ENCODE results near the gene LYSMD1.

LYSMD1 gene

GRCh38 chr1:151146412-151147131 is 19.1 kb downstream of the LYSMD1 start, which contains the start of gene SEMA6C (continued):
- TF ChIP-seq KLF17 (tag by site-specific recombination; IDR thresholded peaks at IDR 0.05) (0 out of 2 replicates have a peak, but pooled peaks have one; percentile 14), BCL11B (tag by site-specific recombination; IDR thresholded peaks at IDR 0.05; ENCODE audit: low read depth) (0 out of 2 replicates have a peak, but pooled peaks have one; percentile 32), ZNF561 (tag by site-specific recombination; IDR thresholded peaks at IDR 0.05; ENCODE audit: borderline replicate concordance) (0 out of 2 replicates have a peak, but pooled peaks have one; percentile 35), ZNF76 (tag by site-specific recombination; IDR thresholded peaks at IDR 0.05; ENCODE audit: borderline replicate concordance, low read depth) (peak; percentile 83; the same call in 1 of the 2 replicates), ZFHX2 (tag by site-specific recombination; conservative IDR thresholded peaks at IDR 0.05) (no peak), ZSCAN30 (tag by site-specific recombination; IDR thresholded peaks at IDR 0.05) (peak; percentile 81), ZNF366 (tag by site-specific recombination; conservative IDR thresholded peaks at IDR 0.05) (peak; percentile 74), KLF7 (tag by site-specific recombination; IDR thresholded peaks at IDR 0.05; ENCODE audit: borderline replicate concordance) (0 out of 2 replicates have a peak, but pooled peaks have one; percentile 45), ZNF514 (tag by site-specific recombination; IDR thresholded peaks at IDR 0.05) (no peak), ZNF394 (tag by site-specific recombination; IDR thresholded peaks at IDR 0.05; ENCODE audit: borderline replicate concordance) (peak; percentile 26; the same call in 1 of the 2 replicates), SP3 (tag by site-specific recombination; IDR thresholded peaks at IDR 0.05) (peak; percentile 95), ZNF19 (tag by site-specific recombination; IDR thresholded peaks at IDR 0.05; ENCODE audit: low read depth) (no peak), KLF9 (tag by site-specific recombination; IDR thresholded peaks at IDR 0.05; ENCODE audit: low read depth) (0 out of 2 replicates have a peak, but pooled peaks have one; percentile 39), ZBTB8A (tag by site-specific recombination; IDR thresholded peaks at IDR 0.05) (peak; percentile 65), ZNF140 (tag by site-specific recombination; IDR thresholded peaks at IDR 0.05) (no peak), SP7 (tag by site-specific recombination; IDR thresholded peaks at IDR 0.05) (no peak), GLIS1 (tag by site-specific recombination; IDR thresholded peaks at IDR 0.05) (peak; percentile 80; the same call in 1 of the 2 replicates), ZNF600 (tag by site-specific recombination; IDR thresholded peaks at IDR 0.05) (peak; percentile 51; the same call in 1 of the 2 replicates), ZBTB26 (tag by site-specific recombination; optimal IDR thresholded peaks at IDR 0.05) (peak; percentile 69), GLIS2 (tag by site-specific recombination; IDR thresholded peaks at IDR 0.05) (peak; percentile 97), ZIC2 (tag by site-specific recombination; IDR thresholded peaks at IDR 0.05) (peak; percentile 93), PRDM4 (tag by site-specific recombination; IDR thresholded peaks at IDR 0.05) (peak; percentile 30; the same call in 1 of the 2 replicates), MYNN (tag by site-specific recombination; IDR thresholded peaks at IDR 0.05; ENCODE audit: borderline replicate concordance) (no peak), ZNF423 (tag by site-specific recombination; IDR thresholded peaks at IDR 0.05) (peak; percentile 42; the same call in 1 of the 2 replicates), KLF8 (tag by site-specific recombination; IDR thresholded peaks at IDR 0.05) (peak; percentile 67; the same call in 1 of the 2 replicates), ZNF596 (tag by site-specific recombination; IDR thresholded peaks at IDR 0.05) (no peak)
- TF ChIP-seq, protein P1, sequence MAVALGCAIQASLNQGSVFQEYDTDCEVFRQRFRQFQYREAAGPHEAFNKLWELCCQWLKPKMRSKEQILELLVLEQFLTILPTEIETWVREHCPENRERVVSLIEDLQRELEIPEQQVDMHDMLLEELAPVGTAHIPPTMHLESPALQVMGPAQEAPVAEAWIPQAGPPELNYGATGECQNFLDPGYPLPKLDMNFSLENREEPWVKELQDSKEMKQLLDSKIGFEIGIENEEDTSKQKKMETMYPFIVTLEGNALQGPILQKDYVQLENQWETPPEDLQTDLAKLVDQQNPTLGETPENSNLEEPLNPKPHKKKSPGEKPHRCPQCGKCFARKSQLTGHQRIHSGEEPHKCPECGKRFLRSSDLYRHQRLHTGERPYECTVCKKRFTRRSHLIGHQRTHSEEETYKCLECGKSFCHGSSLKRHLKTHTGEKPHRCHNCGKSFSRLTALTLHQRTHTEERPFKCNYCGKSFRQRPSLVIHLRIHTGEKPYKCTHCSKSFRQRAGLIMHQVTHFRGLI (tag by site-specific recombination; IDR thresholded peaks at IDR 0.05) = 0 out of 2 replicates have a peak, but pooled peaks have one; percentile 24
- TF ChIP-seq, protein P2, sequence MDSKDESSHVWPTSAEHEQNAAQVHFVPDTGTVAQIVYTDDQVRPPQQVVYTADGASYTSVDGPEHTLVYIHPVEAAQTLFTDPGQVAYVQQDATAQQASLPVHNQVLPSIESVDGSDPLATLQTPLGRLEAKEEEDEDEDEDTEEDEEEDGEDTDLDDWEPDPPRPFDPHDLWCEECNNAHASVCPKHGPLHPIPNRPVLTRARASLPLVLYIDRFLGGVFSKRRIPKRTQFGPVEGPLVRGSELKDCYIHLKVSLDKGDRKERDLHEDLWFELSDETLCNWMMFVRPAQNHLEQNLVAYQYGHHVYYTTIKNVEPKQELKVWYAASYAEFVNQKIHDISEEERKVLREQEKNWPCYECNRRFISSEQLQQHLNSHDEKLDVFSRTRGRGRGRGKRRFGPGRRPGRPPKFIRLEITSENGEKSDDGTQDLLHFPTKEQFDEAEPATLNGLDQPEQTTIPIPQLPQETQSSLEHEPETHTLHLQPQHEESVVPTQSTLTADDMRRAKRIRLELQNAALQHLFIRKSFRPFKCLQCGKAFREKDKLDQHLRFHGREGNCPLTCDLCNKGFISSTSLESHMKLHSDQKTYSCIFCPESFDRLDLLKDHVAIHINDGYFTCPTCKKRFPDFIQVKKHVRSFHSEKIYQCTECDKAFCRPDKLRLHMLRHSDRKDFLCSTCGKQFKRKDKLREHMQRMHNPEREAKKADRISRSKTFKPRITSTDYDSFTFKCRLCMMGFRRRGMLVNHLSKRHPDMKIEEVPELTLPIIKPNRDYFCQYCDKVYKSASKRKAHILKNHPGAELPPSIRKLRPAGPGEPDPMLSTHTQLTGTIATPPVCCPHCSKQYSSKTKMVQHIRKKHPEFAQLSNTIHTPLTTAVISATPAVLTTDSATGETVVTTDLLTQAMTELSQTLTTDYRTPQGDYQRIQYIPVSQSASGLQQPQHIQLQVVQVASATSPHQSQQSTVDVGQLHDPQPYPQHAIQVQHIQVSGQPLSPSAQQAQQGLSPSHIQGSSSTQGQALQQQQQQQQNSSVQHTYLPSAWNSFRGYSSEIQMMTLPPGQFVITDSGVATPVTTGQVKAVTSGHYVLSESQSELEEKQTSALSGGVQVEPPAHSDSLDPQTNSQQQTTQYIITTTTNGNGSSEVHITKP (tag by site-specific recombination; IDR thresholded peaks at IDR 0.05) = peak; percentile 90
